ENCODE results near the gene PSPN.
A peak's percentile ranks its signal among the peaks of the same experiment; 100 is the strongest.
"Not testable (repeated sequence)": the region's sequence is repeated elsewhere in the genome, so short reads cannot be mapped to it uniquely, and the experiment has no call there.

The PSPN gene

DNA sequence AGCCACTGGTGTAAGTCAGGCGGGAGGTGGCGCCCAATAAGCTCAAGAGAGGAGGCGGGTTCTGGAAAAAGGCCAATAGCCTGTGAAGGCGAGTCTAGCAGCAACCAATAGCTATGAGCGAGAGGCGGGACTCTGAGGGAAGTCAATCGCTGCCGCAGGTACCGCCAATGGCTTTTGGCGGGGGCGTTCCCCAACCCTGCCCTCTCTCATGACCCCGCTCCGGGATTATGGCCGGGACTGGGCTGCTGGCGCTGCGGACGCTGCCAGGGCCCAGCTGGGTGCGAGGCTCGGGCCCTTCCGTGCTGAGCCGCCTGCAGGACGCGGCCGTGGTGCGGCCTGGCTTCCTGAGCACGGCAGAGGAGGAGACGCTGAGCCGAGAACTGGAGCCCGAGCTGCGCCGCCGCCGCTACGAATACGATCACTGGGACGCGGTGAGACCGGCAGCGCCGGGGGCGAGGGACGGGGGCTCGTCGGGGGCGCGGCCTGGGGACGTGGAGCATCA is 3.1 kb downstream of the PSPN start, which contains the start of gene ALKBH7:
Gene ALKBH7, plus strand, starts transcription at position 201 of the 502 bp plus-strand sequence. Its CDS starts 27 bp downstream, at position 228.
- peak within 1 kb of the TSS; percentile 98 for H3K27ac Mint-ChIP-seq
- no peaks in the 10 kb centered on the region for H3K27me3 Mint-ChIP-seq
- peaks cover 14 to 25% of the 10 kb centered on the region in 2 donors for H3K36me3 Mint-ChIP-seq
- DNase-seq (peak; percentile 98), ATAC-seq (replicated peaks) (peak; percentile 83 to 84)
- H3K4me1 Mint-ChIP-seq: peaks cover 15 to 22% of the 10 kb centered on the region in 2 donors
- no peaks in the 10 kb centered on the region for H3K9me3 Mint-ChIP-seq
- peak within 1 kb of the TSS; percentile 94 to 99 for H3K4me3 Mint-ChIP-seq

DNA sequence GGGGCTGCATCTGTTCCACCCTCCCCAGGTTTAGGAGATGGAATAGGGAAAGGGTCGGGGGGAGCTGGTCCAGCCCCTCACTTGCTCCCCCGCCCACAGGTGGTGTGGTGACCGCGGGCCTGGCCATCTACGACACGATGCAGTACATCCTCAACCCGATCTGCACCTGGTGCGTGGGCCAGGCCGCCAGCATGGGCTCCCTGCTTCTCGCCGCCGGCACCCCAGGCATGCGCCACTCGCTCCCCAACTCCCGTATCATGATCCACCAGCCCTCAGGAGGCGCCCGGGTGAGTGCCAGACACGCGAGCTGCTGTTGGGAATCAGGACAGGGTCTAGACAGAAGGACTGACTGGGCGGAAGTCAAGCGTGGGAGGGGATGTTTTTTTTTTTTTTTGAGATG is 11.4 kb downstream of the PSPN start:
- ATAC-seq (replicated peaks): no peak
- Mint-ChIP-seq H3K9me3 (no peaks in the 10 kb centered on the region), H3K27me3 (no peaks in the 10 kb centered on the region), H3K36me3 (peaks cover 31 to 42% of the 10 kb centered on the region in 2 donors), H3K4me3 (no peak overlapping the region), H3K27ac (peak overlapping the region; percentile 37), H3K4me1 (peaks cover 14 to 19% of the 10 kb centered on the region in 2 donors)
- no peak for DNase-seq

DNA sequence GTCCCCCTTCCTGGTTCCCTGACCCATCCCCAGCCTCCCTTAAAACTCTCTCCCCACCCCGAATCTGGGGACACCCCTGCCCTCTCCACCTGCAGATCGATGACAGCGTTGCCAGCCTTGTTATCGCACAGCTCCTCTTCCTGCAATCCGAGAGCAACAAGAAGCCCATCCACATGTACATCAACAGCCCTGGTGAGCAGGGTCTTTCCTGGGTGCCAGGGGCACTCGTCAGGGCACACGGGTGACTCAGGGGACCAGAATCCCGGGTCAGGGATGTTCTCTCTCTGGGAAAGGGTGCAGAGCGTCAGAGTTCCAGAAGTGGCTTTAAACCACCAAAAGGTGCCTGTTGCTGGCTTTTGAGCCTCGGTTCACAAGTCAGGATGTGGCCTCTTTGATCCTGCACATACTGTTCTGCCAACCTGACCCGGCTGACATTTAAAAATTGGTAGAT is 13.4 kb downstream of the PSPN start:
- H3K4me3 Mint-ChIP-seq: peak overlapping the region; percentile 92 to 98
- H3K27me3 Mint-ChIP-seq: no peaks in the 10 kb centered on the region
- peaks cover 23 to 28% of the 10 kb centered on the region in 2 donors for H3K36me3 Mint-ChIP-seq
- ATAC-seq (replicated peaks) (no peak), DNase-seq (no peak)
- H3K4me1 Mint-ChIP-seq: peaks cover 12 to 19% of the 10 kb centered on the region in 2 donors
- no peaks in the 10 kb centered on the region for H3K9me3 Mint-ChIP-seq
- peak overlapping the region; percentile 98 for H3K27ac Mint-ChIP-seq

DNA sequence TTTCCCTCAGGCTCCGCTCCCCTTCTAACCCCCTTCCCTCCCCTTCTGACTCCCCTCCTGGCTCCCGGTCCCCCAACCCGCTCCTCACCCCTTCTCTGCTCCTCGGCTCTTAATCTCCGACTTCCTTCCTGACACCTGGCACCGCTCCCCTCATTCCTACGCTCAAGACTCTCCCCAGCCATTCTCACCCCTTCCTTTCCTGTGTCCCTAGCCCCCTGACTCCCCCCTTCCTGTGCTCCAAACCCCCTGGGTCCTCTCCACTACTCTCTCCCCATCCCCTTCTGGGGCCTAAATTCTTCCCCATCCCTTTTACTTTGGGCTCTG is 13.7 kb downstream of the PSPN start:
- Mint-ChIP-seq H3K27me3 (no peaks in the 10 kb centered on the region), H3K9me3 (no peaks in the 10 kb centered on the region), H3K27ac (peak overlapping the region; percentile 98), H3K4me1 (peaks cover 12 to 19% of the 10 kb centered on the region in 2 donors), H3K4me3 (peak overlapping the region; percentile 92 to 98), H3K36me3 (peaks cover 21 to 26% of the 10 kb centered on the region in 2 donors)
- ATAC-seq (replicated peaks): peak in 1 of 2 donors; percentile 18
- DNase-seq: no peak

DNA sequence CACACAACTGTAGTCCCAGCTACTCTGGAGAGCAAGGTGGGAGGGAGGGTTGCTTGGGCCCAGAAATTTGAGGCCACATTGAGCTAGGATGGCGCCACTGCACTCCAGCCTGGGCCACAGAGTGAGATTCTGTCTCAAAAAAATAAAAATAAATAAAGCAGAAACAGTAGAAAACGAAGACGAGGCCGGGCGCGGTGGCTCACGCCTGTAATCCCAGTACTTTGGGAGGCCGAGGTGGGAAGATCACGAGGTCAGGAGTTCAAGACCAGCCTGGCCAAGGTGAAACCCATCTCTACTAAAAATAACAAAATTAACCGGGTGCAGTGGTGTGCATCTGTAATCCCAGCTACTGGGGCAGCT is 14.9 kb downstream of the PSPN start:
- Mint-ChIP-seq H3K4me1 (peaks cover 12 to 19% of the 10 kb centered on the region in 2 donors), H3K27ac (peak overlapping the region; percentile 98), H3K36me3 (peaks cover 15 to 19% of the 10 kb centered on the region in 2 donors), H3K4me3 (peak overlapping the region in 1 of 2 donors; percentile 92)
- DNase-seq; H3K27me3 Mint-ChIP-seq; ATAC-seq (replicated peaks); H3K9me3 Mint-ChIP-seq: not testable (repeated sequence)

DNA sequence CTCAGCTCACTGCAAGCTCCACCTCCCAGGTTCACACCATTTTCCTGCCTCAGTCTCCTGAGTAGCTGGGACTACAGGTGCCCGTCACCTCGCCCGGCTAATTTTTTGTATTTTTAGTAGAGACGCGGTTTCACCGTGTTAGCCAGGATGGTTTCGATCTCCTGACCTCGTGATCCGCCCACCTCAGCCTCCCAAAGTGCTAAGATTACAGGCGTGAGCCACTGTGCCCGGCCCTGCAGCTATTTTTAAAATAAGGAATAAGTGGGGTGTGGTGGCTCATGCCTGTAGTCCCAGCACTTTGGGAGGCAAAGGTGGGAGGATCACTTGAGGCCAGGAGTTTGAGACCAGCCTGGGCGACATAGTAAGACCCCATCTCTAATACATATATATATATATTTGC is 15.3 kb downstream of the PSPN start:
- ATAC-seq (replicated peaks); H3K27ac Mint-ChIP-seq; H3K4me3 Mint-ChIP-seq: not testable (repeated sequence)

DNA sequence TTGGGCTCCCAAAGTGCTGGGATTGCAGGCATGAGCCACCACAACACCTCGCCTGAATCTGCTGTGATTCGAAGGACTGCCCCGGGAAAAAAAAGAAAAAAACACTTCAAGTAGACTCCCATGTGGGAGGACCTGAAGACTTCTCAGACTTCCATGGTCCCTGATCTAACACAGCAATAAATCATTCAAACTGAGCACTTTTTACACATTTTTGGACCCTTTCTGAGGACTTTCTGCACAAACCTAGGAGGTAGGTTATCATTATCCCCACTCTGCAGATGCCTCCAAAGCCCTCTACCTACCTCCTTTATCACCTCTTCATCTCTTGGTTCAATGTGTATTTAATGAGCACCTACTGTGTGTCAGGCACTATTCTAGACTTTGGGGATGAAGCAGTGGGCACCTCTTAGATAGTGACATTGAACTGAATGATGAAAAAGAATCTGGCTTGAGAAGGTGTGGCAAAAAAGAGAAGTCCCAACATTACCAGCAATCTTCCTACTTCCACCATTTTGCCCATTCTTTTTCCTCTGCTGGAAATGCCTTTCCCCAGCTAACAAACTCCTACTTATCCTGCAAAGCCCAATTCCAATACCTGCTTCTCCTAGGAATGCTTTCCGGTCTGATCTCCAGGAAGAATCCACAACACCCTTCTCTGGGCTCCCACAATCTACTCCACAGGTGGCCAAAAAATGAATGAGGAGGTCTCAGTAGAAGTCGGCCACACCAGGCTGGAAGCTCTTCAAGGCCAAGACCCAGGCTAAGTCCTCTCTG is 16.0 kb downstream of the PSPN start:
- DNase-seq: no peak

More for the DNA sequence above, 15.3 kb downstream of the PSPN start:
- Mint-ChIP-seq H3K4me1 (peaks cover 12 to 19% of the 10 kb centered on the region in 2 donors), H3K36me3 (peaks cover 14 to 15% of the 10 kb centered on the region in 2 donors)
- not testable (repeated sequence) for H3K9me3 Mint-ChIP-seq, H3K27me3 Mint-ChIP-seq, DNase-seq

DNA sequence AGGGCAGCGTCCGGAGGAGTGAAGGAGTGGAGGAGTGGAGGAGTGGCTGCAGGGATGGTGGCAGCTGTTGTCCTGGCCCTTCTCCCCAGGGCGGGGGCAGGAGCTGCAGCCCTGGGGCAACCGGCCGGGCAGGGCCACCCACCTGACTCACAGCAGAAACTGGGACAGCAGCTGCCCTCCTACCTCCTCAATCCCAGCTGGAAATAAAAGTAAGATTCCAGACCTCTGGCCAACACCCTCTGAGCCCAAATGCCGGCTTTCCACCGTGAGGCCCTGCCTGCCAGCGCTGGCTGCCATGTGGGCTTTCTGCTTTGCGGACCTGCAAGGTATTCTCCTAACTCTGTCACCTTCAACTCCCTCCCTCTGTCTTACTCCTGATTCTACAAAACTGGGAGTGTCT is 17.7 kb downstream of the PSPN start:
- ATAC-seq (replicated peaks): no peak
- Mint-ChIP-seq H3K27ac (no peak overlapping the region), H3K9me3 (no peaks in the 10 kb centered on the region), H3K4me1 (peaks cover 9 to 12% of the 10 kb centered on the region in 2 donors), H3K4me3 (no peak overlapping the region), H3K27me3 (no peaks in the 10 kb centered on the region), H3K36me3 (peaks cover 4 to 8% of the 10 kb centered on the region in 2 donors)
- no peak for DNase-seq

More for the DNA sequence above, 16.0 kb downstream of the PSPN start:
- Mint-ChIP-seq H3K27ac (no peak overlapping the region), H3K36me3 (peaks cover 10 to 11% of the 10 kb centered on the region in 2 donors), H3K4me1 (peaks cover 12 to 19% of the 10 kb centered on the region in 2 donors), H3K9me3 (no peaks in the 10 kb centered on the region), H3K4me3 (no peak overlapping the region), H3K27me3 (no peaks in the 10 kb centered on the region)
- ATAC-seq (replicated peaks): no peak

DNA sequence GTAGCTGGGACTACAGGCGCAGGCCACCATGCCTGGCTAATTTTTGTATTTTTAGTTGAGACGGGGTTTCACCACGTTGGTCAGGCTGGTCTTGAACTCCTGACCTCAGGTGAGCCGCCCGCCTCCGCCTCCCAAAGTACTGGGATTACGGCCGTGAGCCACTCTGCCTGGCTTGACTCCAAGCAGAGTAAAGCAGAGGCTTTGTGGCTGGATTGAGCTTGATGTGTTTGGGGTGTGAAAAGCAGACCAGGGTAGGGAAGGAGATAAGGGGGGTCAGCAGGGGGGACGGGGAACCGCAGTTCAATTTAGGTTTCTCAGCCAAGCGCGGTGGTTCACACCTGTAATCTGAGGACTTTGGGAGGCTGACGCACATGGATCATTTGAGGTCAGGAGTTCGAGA is 18.6 kb downstream of the PSPN start:
- Mint-ChIP-seq H3K27ac (no peak overlapping the region), H3K27me3 (no peaks in the 10 kb centered on the region), H3K36me3 (peaks cover under 1 to 5% of the 10 kb centered on the region in 2 donors), H3K4me3 (no peak overlapping the region), H3K4me1 (peaks cover 2 to 5% of the 10 kb centered on the region in 2 donors), H3K9me3 (no peaks in the 10 kb centered on the region)
- ATAC-seq (replicated peaks): no peak
- no peak for DNase-seq

DNA sequence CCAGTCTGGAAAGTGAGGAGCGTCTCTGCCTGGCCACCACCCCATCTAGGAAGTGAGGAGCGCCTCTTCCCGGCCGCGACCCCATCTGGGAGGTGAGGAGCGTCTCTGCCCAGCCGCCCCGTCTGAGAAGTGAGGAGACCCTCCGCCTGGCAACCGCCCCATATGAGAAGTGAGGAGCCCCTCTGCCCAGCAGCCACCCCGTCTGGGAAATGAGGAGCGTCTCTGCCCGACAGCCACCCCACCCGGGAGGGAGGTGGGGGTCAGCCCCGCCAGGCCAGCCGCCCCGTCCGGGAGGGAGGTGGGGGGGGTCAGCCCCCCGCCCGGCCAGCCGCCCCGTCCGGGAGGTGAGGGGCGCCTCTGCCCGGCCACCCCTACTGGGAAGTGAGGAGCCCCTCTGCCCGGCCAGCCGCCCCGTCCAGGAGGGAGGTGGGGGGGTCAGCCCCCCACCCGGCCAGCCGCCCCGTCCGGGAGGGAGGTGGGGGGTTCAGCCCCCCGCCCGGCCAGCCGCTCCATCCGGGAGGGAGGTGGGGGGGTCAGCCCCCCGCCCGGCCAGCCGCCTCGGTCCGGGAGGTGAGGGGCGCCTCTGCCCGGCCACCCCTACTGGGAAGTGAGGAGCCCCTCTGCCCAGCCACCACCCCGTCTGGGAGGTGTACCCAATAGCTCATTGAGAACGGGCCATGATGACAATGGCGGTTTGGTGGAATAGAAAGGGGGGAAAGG is 20.3 kb downstream of the PSPN start:
- ATAC-seq (replicated peaks); H3K9me3 Mint-ChIP-seq; DNase-seq; H3K36me3 Mint-ChIP-seq; H3K4me3 Mint-ChIP-seq; H3K27me3 Mint-ChIP-seq; H3K27ac Mint-ChIP-seq; H3K4me1 Mint-ChIP-seq: not testable (repeated sequence)

DNA sequence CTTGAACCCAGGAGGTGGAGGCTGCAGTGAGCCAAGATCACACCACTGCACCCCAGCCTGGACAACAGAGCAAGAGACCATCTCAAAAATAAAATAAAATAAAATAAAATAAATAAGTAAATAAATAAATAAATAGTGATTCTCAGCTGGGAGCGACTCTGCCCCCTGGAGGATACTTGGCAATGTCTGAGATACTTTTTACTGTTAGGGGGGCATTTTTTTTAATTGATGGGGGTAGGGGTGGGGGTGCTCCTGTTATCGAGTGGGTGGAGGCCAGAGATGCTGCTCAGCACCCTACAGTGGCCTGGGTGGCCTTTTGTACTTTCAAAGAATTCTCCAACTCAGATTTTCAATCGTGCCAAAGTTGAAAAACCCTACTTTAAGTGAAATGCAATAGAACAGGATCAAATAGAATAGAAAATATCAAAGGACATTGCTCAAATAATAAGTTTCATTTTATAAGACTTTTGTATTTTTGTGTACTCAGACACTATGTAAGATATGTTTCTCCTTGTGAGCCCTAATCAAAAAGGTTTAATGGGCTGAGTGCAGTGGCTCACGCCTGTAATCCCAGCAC is 21.5 kb downstream of the PSPN start:
- ATAC-seq (replicated peaks) (no peak), DNase-seq (no peak)
- Mint-ChIP-seq H3K27me3 (no peaks in the 10 kb centered on the region), H3K4me3 (no peak overlapping the region), H3K27ac (no peak overlapping the region), H3K4me1 (no peaks in the 10 kb centered on the region), H3K9me3 (peaks cover 0 to 2% of the 10 kb centered on the region in 2 donors), H3K36me3 (no peaks in the 10 kb centered on the region)

DNA sequence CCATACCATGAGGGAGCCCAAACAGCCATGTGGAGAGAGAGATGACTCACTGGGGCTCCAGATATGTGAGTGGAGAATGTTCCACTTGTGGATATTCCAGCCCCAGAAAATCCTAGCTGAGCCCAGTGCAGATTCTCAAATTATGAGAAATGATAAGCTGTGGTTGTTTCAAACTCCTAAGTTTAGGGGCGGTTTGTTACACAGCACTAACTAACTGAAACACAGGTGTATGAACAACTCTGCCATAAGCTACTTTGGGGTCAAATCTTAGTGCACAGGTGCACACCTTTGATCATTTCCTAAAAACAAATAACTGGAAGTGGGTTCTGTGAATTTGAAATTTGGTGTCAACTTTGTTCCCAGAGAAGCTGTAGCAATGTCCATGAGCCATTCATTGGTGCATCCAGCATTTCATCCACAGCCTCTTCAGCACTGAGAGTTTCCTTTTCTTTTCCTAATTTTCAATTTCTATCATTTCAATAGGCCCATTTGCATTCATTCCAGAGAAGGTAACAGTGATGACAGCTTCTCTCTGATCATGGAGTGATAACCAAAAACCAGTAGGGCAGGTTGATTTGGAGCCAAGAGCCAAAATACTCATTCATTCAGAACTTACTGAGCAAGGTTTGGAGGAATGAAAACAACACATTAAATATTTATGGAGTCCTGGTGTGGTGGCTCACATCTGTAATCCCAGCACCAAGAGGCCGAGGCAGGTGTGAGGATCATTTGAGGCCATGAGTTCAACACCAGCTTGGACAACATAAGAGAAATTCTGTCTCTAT is 23.2 kb downstream of the PSPN start:
- H3K36me3 Mint-ChIP-seq: no peaks in the 10 kb centered on the region
- H3K27me3 Mint-ChIP-seq: peaks cover 0 to 4% of the 10 kb centered on the region in 2 donors
- H3K4me3 Mint-ChIP-seq: no peak overlapping the region
- no peak overlapping the region for H3K27ac Mint-ChIP-seq
- H3K9me3 Mint-ChIP-seq: peaks cover 0 to 2% of the 10 kb centered on the region in 2 donors
- no peaks in the 10 kb centered on the region for H3K4me1 Mint-ChIP-seq
- DNase-seq (no peak), ATAC-seq (replicated peaks) (no peak)

DNA sequence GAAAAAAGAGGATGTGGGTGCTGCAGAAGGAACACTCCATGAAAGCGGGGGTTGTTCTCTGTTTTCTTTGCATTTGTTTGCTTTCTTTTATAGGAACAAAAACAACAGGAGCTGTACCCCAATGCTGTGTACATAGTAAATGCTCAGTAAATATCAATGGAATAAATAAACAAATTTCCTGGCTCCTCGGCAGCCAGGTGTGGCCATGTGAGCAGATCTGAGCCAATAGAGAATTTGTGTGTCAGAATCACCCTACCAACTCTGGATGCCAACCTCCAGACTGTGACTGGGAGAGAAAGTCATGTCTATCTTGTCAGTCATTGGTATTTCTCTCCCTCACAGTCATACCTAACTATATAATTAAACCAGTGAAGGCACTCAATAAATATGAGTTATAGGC is 25.0 kb downstream of the PSPN start:
- no peaks in the 10 kb centered on the region for H3K4me1 Mint-ChIP-seq
- H3K4me3 Mint-ChIP-seq: no peak overlapping the region
- no peak for ATAC-seq (replicated peaks)
- no peak for DNase-seq
- H3K9me3 Mint-ChIP-seq: peaks cover 0 to 2% of the 10 kb centered on the region in 2 donors
- no peak overlapping the region for H3K27ac Mint-ChIP-seq
- H3K36me3 Mint-ChIP-seq: no peaks in the 10 kb centered on the region
- H3K27me3 Mint-ChIP-seq: peaks cover 0 to 4% of the 10 kb centered on the region in 2 donors

DNA sequence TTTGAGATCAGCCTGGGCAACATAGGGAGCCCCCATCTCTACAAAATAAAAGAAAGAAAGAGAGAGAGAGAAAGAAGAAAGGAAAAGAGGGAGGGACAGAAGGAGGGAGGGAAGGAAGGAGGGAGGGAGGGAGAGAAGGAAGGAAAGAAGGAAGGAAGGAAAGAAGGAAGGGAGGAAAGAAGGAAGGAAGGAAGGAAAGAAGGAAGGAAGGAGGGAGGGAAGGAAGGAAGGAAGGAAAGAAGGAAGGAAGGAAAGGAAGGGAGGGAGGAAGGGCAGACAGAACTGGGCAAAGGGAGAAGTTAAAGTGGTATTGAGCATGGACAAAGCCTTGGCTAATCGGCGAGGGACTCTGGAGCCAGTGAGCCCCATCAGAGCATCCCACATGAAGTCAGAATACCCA is 26.5 kb downstream of the PSPN start:
- H3K27me3 Mint-ChIP-seq; DNase-seq; H3K4me3 Mint-ChIP-seq; H3K27ac Mint-ChIP-seq; H3K36me3 Mint-ChIP-seq; ATAC-seq (replicated peaks); H3K4me1 Mint-ChIP-seq; H3K9me3 Mint-ChIP-seq: not testable (repeated sequence)

All from stimulated activated naive B cell treated with anti-CD40 and anti-IgM and Interleukin-4, amounts not matched to agents 10 μg/mL and 1 μg/mL and 100 μg/mL, for 72 hours (primary cell).